ENCODE data around the gene BAZ2B. TPM values are rescaled to one million over a fixed set of nuclear protein-coding genes. Genes with fewer than 3 reads are reported as not detected.

Gene BAZ2B
- total RNA-seq: 100 to 1,000 TPM in 3 of 4 donors, 10 to 100 TPM in 1; 94.5 to 237 (median 145) TPM

GRCh38 chr2:159616286-159616701 is at the start of gene BAZ2B:
TSS of gene BAZ2B (minus strand) at chr2:159616548. CDS start at chr2:159478719, 137,829 bp downstream.
- Histone ChIP-seq H3K9me3 (no peaks in the 10 kb centered on the region), H3K4me1 (no peaks in the 10 kb centered on the region), H3K36me3 (no peaks in the 10 kb centered on the region), H3K27me3 (no peaks in the 10 kb centered on the region), H3K27ac (peak within 1 kb of the TSS; percentile 95 to 99), H3K4me3 (peak within 1 kb of the TSS; percentile 56 to 88)
- DNase-seq: peak in 1 of 2 donors; percentile 56
- intact Hi-C loops (cut with DNase I; ENCODE audit: low total_unique reads): no loop called here
- TF ChIP-seq CTCF (IDR thresholded peaks at IDR 0.05) (no peak), POLR2A (IDR thresholded peaks at IDR 0.05) (peak; percentile 48 to 68)

DNA sequence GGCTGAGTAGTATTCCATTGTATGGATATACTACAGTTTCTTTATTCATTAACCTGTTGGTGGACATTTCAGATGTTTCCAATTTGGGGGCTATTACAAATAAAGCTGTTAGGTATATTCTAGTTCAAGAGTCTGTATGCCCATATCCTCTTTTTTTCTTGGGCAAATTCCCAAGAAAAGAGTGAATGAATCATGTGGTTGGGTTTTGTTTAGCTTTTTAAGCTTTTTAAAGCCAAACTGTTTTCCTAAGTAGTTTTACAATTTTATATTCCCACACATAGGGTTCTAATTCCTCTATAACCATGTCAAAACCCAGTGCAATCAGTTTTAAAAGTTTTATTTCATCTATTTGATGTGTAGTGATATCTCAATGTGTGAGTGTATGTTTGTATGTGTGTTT is 44.9 kb upstream of the BAZ2B start:
- no peak overlapping the region for H3K4me3 ChIP-seq
- intact Hi-C loops (cut with DNase I; ENCODE audit: low total_unique reads): no loop called here
- no peak for DNase-seq
- H3K27me3 ChIP-seq: no peaks in the 10 kb centered on the region
- H3K9me3 ChIP-seq: no peaks in the 10 kb centered on the region
- H3K27ac ChIP-seq: no peak overlapping the region
- no peaks in the 10 kb centered on the region for H3K36me3 ChIP-seq
- TF ChIP-seq CTCF (IDR thresholded peaks at IDR 0.05) (no peak), POLR2A (IDR thresholded peaks at IDR 0.05) (no peak)
- H3K4me1 ChIP-seq: no peaks in the 10 kb centered on the region

GRCh38 chr2:159658881-159659873 is 42.8 kb upstream of the BAZ2B start:
- Histone ChIP-seq H3K4me1 (no peaks in the 10 kb centered on the region), H3K27me3 (no peaks in the 10 kb centered on the region), H3K36me3 (no peaks in the 10 kb centered on the region), H3K4me3 (no peak overlapping the region), H3K27ac (no peak overlapping the region), H3K9me3 (no peaks in the 10 kb centered on the region)
- no peak for TF ChIP-seq POLR2A (IDR thresholded peaks at IDR 0.05)
- no peak for TF ChIP-seq CTCF (IDR thresholded peaks at IDR 0.05)
- intact Hi-C loops (cut with DNase I; ENCODE audit: low total_unique reads): no loop called here
- peak; percentile 28 to 50 for DNase-seq

- Histone ChIP-seq H3K27ac (no peak overlapping the region), H3K4me1 (no peaks in the 10 kb centered on the region), H3K4me3 (no peak overlapping the region), H3K27me3 (no peaks in the 10 kb centered on the region), H3K36me3 (no peaks in the 10 kb centered on the region), H3K9me3 (no peaks in the 10 kb centered on the region)
- no peak for DNase-seq
- TF ChIP-seq POLR2A (IDR thresholded peaks at IDR 0.05) (no peak), CTCF (IDR thresholded peaks at IDR 0.05) (no peak)
- intact Hi-C loops (cut with DNase I; ENCODE audit: low total_unique reads): no loop called here
Measured at GRCh38 chr2:159653962-159654361, 37.6 kb upstream of the BAZ2B start.

DNA sequence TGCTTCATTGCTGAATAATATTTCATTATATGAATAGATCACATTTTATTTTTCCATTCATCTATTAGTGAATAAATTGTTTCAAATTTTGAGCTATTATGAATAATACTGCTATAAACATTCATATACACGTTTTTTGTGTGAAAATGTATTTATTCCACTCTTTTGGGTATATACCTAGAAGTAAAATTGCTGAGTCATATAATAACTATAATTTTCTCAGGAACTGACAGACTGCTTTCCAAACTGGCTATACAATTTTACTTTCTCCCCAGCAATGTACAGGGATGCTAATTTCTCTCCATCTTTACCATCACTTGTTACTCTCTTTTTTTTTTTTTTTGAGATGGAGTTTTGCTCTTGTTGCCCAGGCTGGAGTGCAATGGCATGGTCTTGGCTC is 35.5 kb upstream of the BAZ2B start:
- Histone ChIP-seq H3K4me1 (no peaks in the 10 kb centered on the region), H3K4me3 (no peak overlapping the region), H3K36me3 (no peaks in the 10 kb centered on the region), H3K27ac (no peak overlapping the region), H3K9me3 (no peaks in the 10 kb centered on the region), H3K27me3 (no peaks in the 10 kb centered on the region)
- DNase-seq: no peak
- no peak for TF ChIP-seq POLR2A (IDR thresholded peaks at IDR 0.05)
- no peak for TF ChIP-seq CTCF (IDR thresholded peaks at IDR 0.05)
- intact Hi-C loops (cut with DNase I; ENCODE audit: low total_unique reads): no loop called here
